ENCODE measurements around the gene KCTD19. TPM values are rescaled to one million over a fixed set of nuclear protein-coding genes. Genes with fewer than 3 reads are reported as not detected.

Gene KCTD19
- polyA plus RNA-seq, 1 donor (not counting 4 experiments of a cell fraction or from before 2014, with no cell fraction given) = not detected

DNA sequence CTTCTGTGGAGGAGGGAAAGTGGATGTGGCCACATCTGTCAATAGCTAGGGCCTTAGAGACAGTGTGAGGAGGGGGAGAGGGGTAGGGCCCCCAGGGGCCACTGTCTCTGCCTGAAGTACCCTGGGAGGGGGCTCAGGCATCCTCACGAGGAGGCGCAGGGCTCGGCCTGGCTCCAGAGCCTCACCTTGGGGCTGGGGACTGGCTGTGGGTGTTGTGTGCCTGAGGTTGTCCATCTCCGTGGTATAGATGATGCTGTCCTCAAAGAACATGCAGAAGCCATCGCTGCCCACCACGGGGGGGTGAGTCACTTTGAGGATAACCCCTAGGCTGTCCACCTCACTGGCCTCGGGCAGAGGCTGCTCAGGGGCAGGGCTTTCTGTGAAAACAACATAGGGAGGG is 35.1 kb downstream of the KCTD19 start:
- no peak for DNase-seq (ENCODE audit: low read depth, low spot score)
- no peaks in the 10 kb centered on the region for H3K4me1 ChIP-seq (ENCODE audit: control insufficient read depth, extremely low read depth, insufficient read depth, low read length)
- no peaks in the 10 kb centered on the region for H3K9me3 ChIP-seq (ENCODE audit: control insufficient read depth, low read depth, low read length)
- H3K27ac ChIP-seq (ENCODE audit: control insufficient read depth, insufficient read depth, low read length) = no peak overlapping the region
- H3K4me2 ChIP-seq (ENCODE audit: control insufficient read depth, extremely low read depth, insufficient read depth, low read depth, low read length) = no peak overlapping the region
- no peaks in the 10 kb centered on the region for H3K79me2 ChIP-seq (ENCODE audit: control insufficient read depth, insufficient read depth, low read length)
- no peak overlapping the region for H3K9ac ChIP-seq (ENCODE audit: control insufficient read depth, extremely low read depth, insufficient read depth, low read length)
- peaks cover 33% of the 10 kb centered on the region for H3K27me3 ChIP-seq (ENCODE audit: control insufficient read depth, extremely low read depth, insufficient read depth, low read length)
- no peak overlapping the region for H3K4me3 ChIP-seq (ENCODE audit: control insufficient read depth in 2 of 3, extremely low read depth in 1 of 3, insufficient read depth in 2 of 3, low read depth in 1 of 3, low read length in 3 of 3)
- no peak for FAIRE-seq
- H3K36me3 ChIP-seq (ENCODE audit: control insufficient read depth in 2 of 2, extremely low read depth in 1 of 2, insufficient read depth in 2 of 2, low read length in 2 of 2) = no peaks in the 10 kb centered on the region
- no peaks in the 10 kb centered on the region for H4K20me1 ChIP-seq (ENCODE audit: control insufficient read depth, extremely low read depth, insufficient read depth, low read length)
- TF ChIP-seq, protein P1, sequence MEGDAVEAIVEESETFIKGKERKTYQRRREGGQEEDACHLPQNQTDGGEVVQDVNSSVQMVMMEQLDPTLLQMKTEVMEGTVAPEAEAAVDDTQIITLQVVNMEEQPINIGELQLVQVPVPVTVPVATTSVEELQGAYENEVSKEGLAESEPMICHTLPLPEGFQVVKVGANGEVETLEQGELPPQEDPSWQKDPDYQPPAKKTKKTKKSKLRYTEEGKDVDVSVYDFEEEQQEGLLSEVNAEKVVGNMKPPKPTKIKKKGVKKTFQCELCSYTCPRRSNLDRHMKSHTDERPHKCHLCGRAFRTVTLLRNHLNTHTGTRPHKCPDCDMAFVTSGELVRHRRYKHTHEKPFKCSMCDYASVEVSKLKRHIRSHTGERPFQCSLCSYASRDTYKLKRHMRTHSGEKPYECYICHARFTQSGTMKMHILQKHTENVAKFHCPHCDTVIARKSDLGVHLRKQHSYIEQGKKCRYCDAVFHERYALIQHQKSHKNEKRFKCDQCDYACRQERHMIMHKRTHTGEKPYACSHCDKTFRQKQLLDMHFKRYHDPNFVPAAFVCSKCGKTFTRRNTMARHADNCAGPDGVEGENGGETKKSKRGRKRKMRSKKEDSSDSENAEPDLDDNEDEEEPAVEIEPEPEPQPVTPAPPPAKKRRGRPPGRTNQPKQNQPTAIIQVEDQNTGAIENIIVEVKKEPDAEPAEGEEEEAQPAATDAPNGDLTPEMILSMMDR (optimal IDR thresholded peaks at IDR 0.05 in 1 of 3, IDR thresholded peaks at IDR 0.05 in 1 of 3, conservative IDR thresholded peaks at IDR 0.05 in 1 of 3; ENCODE audit: extremely low read depth in 1 of 3, insufficient read depth in 2 of 3, low read length in 3 of 3) = no peak
- no peak for TF ChIP-seq EZH2 (IDR thresholded peaks at IDR 0.05; ENCODE audit: low read length)
- dilution Hi-C loops (cut with MboI; ENCODE audit: extremely low pct_ligation_motif_present, low sequenced_read_pairs) = no loop called here
- no peaks in the 10 kb centered on the region for H3K9me1 ChIP-seq (ENCODE audit: control insufficient read depth, extremely low read depth, insufficient read depth, low read length)
- H2AFZ ChIP-seq (ENCODE audit: control insufficient read depth, low read length) = no peak overlapping the region

- TF ChIP-seq, protein P1 (optimal IDR thresholded peaks at IDR 0.05 in 1 of 3, IDR thresholded peaks at IDR 0.05 in 1 of 3, conservative IDR thresholded peaks at IDR 0.05 in 1 of 3; ENCODE audit: extremely low read depth in 1 of 3, insufficient read depth in 2 of 3, low read length in 3 of 3) = no peak
- TF ChIP-seq EZH2 (IDR thresholded peaks at IDR 0.05; ENCODE audit: low read length) = no peak
- H2AFZ ChIP-seq (ENCODE audit: control insufficient read depth, low read length) = no peak overlapping the region
- H3K36me3 ChIP-seq (ENCODE audit: control insufficient read depth in 2 of 2, extremely low read depth in 1 of 2, insufficient read depth in 2 of 2, low read length in 2 of 2) = no peaks in the 10 kb centered on the region
Observed at GRCh38 chr16:67287960-67288359, 38.6 kb downstream of the KCTD19 start.

More at GRCh38 chr16:67287960-67288359, 38.6 kb downstream of the KCTD19 start:
- H3K79me2 ChIP-seq (ENCODE audit: control insufficient read depth, insufficient read depth, low read length) = no peaks in the 10 kb centered on the region
- H3K4me2 ChIP-seq (ENCODE audit: control insufficient read depth, extremely low read depth, insufficient read depth, low read depth, low read length) = no peak overlapping the region
- no peak overlapping the region for H3K4me3 ChIP-seq (ENCODE audit: control insufficient read depth in 2 of 3, extremely low read depth in 1 of 3, insufficient read depth in 2 of 3, low read depth in 1 of 3, low read length in 3 of 3)
- no peak overlapping the region for H3K27ac ChIP-seq (ENCODE audit: control insufficient read depth, insufficient read depth, low read length)
- H3K27me3 ChIP-seq (ENCODE audit: control insufficient read depth, extremely low read depth, insufficient read depth, low read length) = peaks cover 21% of the 10 kb centered on the region
- no peak overlapping the region for H3K9ac ChIP-seq (ENCODE audit: control insufficient read depth, extremely low read depth, insufficient read depth, low read length)
- FAIRE-seq (no peak), DNase-seq (ENCODE audit: low read depth, low spot score) (no peak)
- H3K4me1 ChIP-seq (ENCODE audit: control insufficient read depth, extremely low read depth, insufficient read depth, low read length) = no peaks in the 10 kb centered on the region
- dilution Hi-C loops (cut with MboI; ENCODE audit: extremely low pct_ligation_motif_present, low sequenced_read_pairs) = no loop called here
- H3K9me1 ChIP-seq (ENCODE audit: control insufficient read depth, extremely low read depth, insufficient read depth, low read length) = no peaks in the 10 kb centered on the region
- H3K9me3 ChIP-seq (ENCODE audit: control insufficient read depth, low read depth, low read length) = no peaks in the 10 kb centered on the region
- no peaks in the 10 kb centered on the region for H4K20me1 ChIP-seq (ENCODE audit: control insufficient read depth, extremely low read depth, insufficient read depth, low read length)

Measured in keratinocyte (primary cell).